CD4-positive, alpha-beta T cell treated with Interferon gamma for 1 hour (primary cell): Measurements from ENCODE around the gene INSRR.

Experiments used
- DNase-seq: peaks from one replicate; pipeline ENCODE4 v3.0.0-alpha.2; 2020

The INSRR gene

DNA sequence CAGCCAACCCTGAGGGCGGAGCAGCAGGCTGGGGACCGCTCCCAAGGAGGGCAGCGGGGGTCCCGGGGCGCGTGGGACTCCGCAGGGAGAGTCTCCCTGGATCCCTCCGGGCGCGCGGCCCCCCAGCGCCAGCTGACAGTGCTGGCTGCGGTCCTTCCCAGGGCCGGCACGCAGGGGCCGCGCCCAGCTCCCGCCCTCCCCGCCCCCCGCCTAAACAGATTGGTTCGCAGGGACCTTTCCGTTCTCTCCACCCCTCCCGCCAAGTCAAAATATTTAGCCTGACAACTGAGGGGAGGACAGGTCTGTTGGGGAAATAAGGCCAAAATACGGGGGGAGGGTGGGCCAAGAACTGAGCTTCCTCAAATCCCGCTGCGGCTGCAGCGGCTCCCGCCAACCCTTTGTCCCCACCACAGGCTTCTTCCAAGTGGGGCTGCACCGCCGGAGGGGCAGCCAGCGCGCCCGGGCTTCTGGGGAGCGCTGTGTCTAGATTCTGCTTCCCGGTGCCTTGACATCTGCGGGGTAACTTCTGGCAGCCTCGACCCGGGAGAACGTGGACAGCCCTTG lies at the start of gene INSRR:
Gene INSRR (minus strand): TSS at position 159 of the 564 bp plus-strand sequence. CDS start 496 bp downstream, outside the sequence.
- no peak for DNase-seq

DNA sequence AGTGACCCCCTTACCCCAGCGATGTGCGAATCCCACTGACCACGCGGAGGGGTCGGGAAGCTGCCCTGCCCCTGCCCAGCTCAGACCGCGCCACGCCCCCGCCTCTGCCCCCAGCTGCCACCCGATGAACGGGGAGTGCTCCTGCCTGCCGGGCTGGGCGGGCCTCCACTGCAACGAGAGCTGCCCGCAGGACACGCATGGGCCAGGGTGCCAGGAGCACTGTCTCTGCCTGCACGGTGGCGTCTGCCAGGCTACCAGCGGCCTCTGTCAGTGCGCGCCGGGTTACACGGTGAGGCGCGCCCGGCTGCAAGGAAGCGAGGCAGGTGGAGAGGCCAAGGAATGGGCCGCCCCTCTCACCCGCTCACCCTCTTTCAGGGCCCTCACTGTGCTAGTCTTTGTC lies 49.6 kb upstream of the INSRR start:
- no peak for DNase-seq

DNA sequence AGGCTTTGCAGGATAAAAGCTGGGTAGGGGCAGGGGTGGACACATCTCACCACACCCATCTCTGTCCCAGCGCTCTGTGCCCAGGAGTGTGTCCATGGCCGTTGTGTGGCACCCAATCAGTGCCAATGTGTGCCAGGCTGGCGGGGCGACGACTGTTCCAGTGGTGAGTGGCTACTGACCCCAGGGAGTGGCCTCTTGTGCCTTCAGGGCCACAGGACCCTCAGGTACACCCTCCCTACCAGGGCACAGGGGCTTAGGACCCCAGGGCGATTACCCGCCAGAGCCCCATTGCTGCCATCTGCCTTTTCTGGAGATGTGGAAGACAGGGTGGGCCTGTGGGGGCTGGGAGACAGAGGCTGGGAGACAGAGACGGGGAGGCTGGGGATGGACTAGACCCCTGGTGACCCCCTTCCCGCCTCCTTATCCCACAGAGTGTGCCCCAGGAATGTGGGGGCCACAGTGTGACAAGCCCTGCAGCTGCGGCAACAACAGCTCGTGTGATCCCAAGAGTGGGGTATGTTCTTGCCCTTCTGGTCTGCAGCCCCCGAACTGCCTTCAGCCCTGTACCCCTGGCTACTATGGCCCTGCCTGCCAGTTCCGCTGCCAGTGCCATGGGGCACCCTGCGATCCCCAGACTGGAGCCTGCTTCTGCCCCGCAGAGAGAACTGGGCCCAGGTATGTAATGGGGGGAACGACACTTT lies 47.4 kb upstream of the INSRR start:
- DNase-seq = no peak

DNA sequence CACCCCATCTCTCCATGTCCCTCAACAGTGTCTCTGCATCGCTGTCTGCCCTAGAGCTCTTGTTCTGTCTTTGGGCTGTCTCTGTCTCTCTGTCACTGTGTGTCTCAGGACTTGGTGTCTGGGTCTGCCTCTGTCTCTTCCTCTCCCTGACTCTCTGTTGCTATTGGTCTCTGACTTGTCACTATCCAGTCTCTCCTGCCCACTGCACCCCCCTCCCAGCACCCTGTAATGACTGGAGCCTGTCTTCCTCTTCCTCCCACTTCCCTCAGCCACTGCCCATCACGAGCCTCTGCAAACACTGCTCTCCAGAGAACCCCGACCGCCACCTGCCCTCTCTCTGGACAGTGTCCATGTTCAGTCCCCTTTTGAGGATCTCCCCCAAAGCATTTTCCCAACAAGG lies 46.7 kb upstream of the INSRR start:
- DNase-seq = no peak

DNA sequence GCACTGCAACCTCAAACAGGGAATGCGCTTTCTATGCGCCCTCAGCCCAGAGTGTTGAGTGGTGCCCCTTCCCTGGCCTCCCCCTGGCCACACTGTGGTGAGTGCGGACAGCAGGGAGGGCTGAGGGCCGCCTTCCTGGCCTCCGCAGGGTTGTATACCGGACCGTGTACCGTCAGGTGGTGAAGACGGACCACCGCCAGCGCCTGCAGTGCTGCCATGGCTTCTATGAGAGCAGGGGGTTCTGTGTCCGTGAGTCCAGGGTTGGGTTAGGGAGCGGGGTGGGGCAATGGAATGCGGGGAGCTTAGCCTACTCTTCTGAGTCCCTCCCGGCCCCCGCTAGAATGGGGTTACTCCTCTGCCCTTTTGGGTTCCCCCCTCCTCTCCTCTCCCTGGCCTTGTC lies 46.3 kb upstream of the INSRR start:
- DNase-seq = no peak

DNA sequence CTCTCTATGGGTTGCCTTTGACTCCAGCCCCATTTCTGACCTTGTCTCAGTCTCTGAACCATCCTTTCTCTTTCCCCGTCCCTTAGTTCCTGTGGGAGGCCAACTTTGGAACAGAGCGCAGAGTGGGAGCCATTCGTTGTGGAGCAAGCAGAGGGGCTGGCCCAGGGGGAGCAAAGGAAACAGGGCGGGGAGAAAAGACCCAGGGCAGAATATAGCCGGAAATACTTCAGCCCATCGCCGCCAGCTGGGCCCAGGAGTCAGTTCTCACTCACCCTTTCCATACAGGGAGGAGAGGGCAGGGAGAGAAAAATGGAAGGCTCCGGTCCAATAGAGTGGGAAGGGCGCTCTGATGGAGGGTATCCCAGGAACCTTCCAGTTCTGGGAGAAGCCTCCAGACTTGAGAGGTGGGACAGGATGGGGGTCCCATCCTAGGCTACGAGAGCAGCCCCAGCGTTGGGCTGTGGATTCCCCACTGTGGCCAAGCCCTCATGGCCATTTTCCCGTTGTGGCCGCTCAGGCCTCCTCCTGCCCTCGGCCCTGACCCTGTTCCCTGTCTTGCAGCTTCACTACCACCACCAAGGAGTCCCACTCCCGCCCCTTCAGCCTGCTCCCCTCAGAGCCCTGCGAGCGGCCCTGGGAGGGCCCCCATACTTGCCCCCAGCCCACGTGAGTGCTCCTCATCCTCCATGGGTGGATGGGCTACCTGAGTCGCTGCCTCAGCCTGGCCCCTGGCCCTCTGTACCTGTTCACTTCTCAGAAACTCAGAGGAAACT lies 45.5 kb upstream of the INSRR start:
- no peak for DNase-seq

DNA sequence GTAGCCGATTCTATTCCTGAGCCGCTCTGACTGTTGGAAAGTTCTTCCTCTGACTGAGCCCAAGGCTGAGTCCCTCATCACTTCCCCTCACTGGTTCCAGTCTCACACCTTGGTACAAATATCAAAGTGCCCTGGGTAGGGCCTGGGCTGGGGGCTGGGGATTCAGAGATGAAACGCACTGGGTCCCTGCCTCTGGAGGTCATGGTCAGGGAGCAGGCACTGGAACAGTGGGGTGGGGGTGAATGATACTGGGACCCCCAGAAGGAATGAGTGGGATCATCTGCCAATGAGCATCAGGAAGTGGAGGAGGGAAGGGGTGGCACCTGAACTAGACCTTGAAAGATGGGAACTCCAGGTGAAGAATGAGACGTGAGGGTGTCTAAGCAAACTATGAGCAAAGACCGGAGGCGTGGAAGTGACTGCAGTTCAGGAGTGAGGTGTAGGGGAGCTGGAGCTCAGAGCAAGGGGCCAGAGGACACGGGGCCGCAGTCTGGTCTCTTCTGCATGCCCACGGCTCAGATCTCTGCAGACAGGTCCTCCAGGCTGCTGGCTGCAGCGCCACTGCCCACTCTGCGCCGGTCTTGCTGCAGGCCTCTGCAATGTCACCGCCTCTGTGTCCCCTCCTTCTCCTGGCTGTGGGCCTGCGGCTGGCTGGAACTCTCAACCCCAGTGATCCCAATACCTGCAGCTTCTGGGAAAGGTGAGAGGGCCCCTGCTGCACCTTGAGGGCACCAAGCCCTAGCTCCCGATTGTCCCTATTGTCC lies 44.6 kb upstream of the INSRR start:
- no peak for DNase-seq

DNA sequence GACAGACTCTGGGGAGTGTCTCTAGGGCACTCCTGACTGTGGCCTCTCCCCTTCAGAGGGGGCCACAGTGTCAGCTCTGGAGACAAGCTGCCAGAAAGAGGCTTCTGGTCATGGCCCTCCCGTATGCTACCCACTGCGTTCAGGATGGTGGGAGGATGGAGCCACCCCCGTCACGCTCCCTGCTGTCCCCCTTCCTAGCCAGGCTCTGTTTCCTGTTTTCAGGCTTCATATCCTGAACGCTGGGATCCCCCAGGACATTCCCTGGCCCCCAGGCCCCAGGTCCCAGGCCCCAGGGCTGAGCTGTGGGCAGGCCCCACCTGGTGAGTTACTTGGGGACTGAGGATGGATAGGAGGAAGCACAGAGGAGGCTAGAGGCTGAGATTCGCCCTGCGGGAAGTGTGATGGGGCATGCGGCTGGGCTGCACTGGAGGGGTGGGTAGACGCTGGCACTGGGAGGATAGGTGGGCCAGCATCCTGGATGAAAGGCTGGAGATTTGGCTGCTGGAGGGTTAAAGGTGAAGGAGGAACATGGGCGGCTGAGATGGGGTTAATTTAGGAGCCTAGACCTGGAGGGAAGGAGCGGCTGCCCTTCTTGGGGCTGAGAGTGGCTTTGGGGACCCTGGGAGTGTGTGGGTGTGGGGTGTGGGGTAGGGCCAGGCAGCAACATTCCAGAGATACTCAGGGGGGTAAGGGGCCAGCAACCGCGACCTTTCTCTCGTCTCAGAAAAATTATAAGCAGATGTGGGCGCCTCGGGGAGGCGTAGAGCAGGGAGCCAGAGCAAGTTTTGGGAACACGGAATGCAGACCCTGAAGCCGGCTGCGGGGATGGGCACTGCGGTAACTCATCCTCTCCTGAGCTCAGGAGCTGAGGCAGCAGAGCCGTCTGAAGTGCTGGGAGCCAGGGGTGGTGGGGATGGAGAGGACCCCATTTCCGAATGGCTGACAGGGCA lies 43.3 kb upstream of the INSRR start:
- DNase-seq = no peak

DNA sequence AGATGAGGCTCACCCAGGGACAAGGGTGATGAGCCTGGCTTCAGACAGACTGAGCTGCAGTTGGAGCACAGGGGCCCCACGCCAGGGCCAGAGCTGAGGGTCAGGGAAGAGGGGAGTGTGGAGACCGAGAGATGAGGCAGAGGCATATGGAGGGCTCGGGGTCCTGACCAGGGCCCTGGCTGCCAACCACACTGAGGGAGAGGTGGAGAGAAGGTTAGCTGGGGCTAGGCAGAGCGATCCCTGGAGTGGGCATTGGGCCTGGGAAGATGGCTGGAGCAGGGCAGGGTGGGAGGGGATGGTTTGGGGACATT lies 42.6 kb upstream of the INSRR start:
- no peak for DNase-seq

DNA sequence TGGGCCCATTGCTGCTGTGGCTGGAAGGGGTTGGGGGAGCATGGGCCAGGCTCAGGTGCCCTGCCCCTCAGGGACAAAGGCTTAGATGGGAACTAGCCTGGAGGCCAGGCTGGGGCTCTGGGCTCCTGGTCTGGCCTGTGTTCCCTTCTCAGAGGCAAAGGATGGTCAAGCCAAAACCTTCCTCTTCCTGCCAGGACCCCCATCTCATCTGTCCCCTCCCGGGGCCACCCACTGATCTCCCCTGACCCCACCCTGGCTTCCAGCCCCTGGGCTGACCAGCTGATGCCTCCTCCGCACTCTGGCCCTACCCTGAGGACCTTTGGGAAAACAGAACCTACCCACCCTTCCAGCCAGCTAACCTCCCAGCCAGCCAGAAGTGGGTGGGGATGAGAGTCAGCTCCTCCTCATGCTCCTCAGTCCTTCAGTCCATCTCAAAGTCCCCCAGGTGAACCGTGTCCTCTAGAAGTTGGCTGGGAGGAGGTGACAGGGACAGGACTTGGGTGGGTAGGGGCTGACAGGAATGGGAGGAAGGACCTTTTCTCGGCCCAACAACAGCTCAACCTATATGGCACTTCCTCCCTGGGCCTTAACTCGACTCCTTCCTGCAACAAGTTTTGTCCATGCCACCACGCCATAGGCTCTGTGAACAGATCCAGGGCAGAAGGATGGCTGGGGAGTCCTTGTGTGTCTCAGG lies 42.1 kb upstream of the INSRR start:
- no peak for DNase-seq

DNA sequence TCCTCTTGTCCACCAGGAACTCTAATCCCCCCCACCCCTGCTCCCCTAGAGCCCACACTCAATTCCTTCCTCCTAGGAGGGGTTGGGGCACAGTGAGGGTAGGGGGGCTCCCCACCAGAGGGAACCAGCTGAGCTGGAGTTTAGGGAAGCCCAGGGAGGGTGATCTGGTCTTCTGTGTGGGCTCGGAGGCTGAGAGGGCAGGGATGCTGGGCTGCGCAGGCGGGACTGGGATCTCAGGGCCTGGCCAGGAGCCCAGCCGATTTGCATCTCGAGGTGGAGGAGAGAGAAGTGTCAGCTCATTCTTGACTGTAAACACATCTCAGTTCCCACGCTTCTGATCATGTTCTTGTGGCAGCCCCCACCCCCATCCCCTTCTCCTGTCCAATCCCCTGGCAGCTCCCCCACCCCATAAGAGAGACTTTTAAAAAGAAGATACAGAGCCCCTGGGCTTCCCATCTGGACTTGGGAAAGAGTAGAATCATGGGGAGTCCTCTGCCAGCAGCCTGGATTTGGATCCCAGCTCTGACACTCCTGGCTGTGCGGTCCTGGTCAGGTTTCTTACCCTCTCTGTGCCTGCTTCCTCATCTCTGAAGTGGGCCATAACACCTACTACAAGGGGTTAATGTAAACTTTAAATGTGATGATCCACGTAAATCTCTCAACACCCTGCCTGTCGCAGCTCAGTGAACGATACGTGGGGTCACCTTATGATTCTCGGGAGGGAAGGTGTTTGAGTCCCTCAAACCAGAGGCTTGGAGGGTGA lies 41.2 kb upstream of the INSRR start:
- DNase-seq = no peak

DNA sequence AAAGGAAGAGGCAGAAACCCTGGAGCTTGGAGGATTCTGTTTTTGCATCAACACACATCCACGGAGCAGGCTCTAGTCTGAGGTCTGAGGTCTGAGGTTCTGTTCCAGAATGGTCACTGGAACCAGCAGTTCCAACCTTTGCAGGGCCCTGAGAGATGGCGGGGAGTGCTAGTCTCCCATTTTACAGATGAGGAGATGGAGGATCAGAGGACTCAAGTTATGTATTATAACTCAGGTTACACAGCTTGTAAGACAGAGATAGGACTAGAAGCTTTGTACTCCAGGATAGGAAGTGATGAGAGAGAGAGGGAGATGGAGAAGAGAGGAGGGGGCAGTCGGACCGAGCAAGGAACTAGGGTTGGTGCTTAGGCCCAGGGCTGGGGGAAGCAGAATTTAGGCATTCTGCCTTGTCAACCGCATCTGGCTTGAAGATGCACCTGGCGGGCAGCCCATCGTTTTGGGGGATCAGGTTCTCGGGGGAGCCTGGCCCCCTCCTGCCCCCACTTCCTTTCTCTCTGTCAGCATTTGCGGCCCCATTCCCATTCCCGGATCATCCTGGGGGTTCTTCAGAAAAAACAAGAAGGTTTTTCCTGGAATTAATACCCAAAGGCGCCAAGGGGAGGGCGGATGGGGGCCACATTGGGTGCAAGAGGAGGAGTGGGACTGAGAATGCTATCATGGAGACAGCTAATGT lies 40.2 kb upstream of the INSRR start:
- DNase-seq = no peak

DNA sequence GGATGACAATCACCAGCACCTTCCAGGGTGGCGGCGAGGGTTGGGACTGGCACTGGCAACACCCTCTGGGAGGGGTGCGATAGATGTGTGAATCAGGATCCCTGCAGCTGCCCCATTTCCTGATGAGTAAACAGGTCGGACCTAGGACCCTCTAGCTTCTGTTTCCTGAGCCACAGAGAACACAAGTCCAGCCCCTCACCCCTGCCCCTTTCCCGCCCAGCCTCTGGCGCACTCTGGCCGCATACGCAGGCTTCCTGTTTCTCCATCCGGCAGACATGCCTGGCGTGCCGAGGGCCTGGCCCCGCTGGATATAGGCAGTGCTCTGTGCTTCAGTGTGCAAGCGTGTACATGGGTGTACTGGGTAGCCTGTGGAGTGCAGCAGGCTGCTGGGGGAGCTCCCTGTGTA lies 39.2 kb upstream of the INSRR start:
- no peak for DNase-seq

DNA sequence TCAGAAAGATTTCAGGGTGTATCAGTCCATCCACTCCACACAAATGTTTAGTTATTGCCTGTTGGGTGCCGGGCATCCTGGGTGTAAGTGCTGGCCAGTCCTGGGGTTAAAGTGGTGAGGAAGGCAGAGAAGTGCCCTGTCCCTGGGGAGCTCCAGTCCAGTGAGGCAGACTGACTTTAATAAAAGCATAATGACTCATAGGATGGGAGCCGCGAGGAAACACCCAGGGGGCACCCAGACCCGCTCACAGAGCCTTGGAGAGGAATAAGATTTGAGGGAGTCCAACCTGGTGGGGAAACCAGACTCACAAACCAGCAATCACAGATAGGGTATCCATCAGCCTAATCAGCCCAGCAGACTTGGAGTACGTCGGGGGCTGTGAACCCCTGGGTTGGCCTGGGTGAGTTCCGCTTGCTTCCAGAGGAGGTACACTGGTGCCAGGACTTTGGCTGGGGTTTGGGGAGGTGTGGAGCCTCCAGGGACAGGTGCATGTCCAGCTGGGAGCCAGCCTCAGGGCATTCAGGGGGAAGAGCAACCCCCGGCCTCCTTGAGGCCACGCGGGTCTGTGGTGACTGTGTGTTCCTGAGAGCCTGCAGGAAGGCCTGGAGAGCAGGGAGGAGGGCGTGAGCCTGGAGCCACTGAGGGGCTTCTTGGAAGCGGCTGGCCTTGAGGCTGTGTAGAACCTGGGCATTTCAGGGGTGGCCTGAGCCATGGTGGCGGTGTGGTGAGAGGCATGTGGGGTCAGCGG lies 38.3 kb upstream of the INSRR start:
- no peak for DNase-seq

DNA sequence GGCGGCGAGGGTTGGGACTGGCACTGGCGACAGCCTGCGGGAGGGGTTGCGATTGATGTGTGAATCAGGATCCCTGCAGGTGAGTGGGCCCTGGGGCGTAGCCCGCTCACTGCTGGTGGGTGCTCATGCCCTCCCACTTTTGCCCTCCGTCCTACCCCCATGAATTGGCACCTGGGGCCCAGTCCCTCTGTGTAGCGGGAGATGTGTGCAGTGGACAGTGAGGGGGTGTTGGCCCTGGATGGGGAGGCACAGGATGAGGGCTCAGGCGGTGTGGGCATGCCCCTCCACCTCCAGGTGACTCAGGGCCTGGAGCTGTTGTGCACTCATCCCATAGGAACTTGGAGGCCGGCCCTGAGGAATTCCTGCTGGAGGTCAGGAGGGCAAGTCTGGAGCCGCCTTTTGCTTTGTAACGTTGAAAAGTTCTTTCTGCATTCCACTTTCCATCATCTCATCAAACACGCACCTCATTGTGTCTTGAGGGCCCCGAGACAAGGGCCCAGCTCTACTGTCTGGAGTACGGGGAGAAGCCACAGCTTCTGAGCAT lies 37.6 kb upstream of the INSRR start:
- no peak for DNase-seq

DNA sequence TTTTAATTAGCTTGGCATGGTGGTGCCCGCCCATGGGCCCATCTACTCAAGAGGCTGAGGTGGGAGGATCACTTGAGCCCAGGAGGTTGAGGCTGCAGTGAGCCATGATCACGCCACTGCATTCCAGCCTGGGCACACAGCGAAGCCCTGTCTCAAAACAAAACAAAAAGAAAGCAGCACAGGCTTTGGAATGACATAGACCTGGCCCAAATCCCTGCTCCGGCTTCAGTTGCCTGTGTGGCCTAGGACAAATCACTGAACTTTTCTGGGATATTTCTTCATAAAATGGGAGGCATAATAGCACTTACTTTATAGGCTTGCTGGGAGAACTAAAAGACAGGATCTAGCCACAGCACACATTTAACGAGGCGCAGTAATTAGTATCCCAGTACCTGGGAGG lies 37.0 kb upstream of the INSRR start:
- no peak for DNase-seq

DNA sequence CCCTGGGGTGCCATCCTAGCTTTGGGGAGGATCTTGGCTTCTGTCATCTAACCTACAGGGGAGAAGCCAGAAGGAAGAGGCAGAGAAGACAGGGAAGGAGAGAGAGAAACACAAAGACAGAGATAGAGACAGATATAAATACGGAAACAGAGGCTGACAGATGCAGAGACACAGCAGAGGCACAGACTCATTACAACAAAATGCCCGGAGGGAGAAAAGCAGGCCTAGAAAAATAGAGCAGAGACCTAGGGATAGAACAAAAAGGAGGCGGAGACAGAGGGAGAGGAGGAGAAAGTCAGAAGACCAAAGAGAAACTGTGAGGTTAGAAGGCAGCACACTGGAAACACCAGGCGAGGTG lies 36.5 kb upstream of the INSRR start:
- DNase-seq = no peak

DNA sequence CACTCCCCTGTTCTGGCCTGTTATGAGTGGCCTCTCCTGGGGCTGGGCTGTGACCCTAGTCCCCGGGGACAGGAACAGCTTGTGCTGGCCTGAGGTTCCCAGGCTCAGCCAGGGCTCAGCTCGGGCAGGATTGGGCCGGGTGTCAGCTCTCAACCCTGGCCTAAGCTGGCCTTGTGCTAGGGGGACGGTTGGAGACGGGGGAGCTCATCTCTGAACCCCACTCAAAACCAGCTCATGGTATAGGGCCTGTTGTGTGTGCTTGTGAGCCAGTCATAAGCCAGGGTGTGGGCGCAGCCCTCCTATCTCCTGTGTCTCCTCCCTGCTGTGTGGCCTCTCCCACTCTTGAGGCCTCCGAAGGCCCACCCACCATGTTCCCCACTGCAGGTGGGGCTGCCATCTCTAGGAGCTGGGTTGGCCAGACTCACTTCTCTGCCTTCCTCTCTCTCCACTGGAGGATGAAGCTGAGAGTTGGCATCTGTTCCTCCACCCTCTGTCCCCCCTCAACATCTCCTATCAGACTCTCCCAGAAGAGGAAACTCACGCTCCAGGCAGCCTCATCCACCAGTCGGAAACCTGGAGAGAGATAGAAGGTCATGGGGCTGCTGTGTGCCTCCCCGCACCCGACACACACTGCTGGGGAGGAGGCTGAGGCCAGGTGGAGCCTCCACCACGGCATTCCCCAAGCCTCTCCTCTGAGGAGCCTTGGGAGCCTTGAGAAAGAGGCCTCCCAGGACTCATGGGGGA lies 36.0 kb upstream of the INSRR start:
- no peak for DNase-seq

DNA sequence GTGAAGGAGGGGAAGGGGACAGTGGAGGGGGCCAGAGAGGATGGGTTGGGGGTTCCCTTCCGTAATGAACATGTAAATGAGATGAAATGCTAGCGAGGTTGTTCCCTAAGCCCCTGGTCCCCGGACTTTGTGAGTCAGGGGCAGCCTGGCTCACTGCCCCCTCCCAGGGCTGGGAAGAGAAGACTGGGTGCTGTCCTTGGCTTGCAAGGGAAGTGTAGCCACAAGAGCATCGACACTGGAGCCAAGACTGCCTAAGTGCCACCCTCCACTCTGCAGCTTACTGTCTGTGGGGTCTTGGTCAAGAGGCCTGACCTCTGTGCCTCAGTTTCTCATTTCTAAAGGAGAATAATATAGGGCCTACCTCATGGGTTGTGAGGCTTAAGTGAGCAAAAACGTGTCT lies 35.1 kb upstream of the INSRR start:
- no peak for DNase-seq
